ENCODE measurements around the gene ANLN.
"Not testable (repeated sequence)": the region's sequence is repeated elsewhere in the genome, so short reads cannot be mapped to it uniquely, and the experiment has no call there.

Gene ANLN

DNA sequence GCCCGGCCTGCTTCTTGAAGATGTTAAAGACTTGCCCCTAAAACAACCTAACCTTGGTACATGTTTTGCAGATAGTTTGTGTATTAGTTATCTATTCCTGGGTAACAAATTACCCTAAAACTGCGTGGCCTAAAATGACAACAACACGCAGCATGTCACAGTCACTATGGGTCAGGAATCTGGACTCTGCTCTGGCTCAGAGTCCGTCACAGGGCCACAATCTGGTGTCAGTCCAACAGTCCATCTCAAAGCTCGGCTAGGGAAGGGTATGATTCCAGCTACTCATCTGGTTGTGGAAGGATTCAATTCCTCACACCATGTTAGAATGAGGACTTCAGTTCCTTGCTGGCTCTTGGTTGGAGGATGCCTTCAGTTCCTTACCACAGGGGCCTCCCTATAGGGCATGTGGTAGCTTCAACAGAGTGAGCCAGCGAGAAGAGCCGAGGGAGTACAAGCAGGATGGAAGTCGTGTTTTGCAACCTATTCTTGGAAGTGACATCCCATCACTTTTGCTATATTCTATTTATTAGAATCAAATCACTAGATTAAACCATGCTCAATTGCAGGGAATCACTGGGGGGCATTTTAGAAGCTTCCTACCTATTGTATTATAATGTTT, 71.3 kb downstream of the ANLN start:
- no peaks in the 10 kb centered on the region for H3K27me3 ChIP-seq (ENCODE audit: low read length)
- TF ChIP-seq CTCF (IDR thresholded peaks at IDR 0.05; ENCODE audit: insufficient read depth, low read length, poor library complexity, severe bottlenecking) (no peak), EZH2phosphoT487 (conservative IDR thresholded peaks at IDR 0.05; ENCODE audit: low read length) (no peak)
- H2AFZ ChIP-seq (ENCODE audit: low read depth, low read length, severe bottlenecking), result no peak overlapping the region

GRCh38 chr7:36462551-36463137, 73.0 kb downstream of the ANLN start:
- H3K36me3 ChIP-seq (ENCODE audit: low read length), result no peaks in the 10 kb centered on the region
- no peak overlapping the region for H3K9ac ChIP-seq (ENCODE audit: low read length)
- H3K4me3 ChIP-seq (ENCODE audit: insufficient read depth, low read length, poor library complexity, severe bottlenecking), result no peak overlapping the region
- H3K9me2 ChIP-seq (replicated peaks; ENCODE audit: insufficient read depth, low read length), result no peaks in the 10 kb centered on the region
- no peaks in the 10 kb centered on the region for H3F3A ChIP-seq (ENCODE audit: insufficient read depth)
- no peaks in the 10 kb centered on the region for H3K9me3 ChIP-seq (ENCODE audit: insufficient read depth, low read length)
- H3K27me3 ChIP-seq (ENCODE audit: low read length), result no peaks in the 10 kb centered on the region
- no peak overlapping the region for H3K4me2 ChIP-seq (ENCODE audit: low read depth, low read length, poor library complexity, severe bottlenecking)
- H2AFZ ChIP-seq (ENCODE audit: low read depth, low read length, severe bottlenecking), result no peak overlapping the region
- H4K20me1 ChIP-seq (ENCODE audit: low read depth, low read length), result no peaks in the 10 kb centered on the region
- TF ChIP-seq EZH2phosphoT487 (conservative IDR thresholded peaks at IDR 0.05; ENCODE audit: low read length) (no peak), CTCF (IDR thresholded peaks at IDR 0.05; ENCODE audit: insufficient read depth, low read length, poor library complexity, severe bottlenecking) (no peak)
- no peaks in the 10 kb centered on the region for H3K79me2 ChIP-seq (ENCODE audit: insufficient read depth, low read length)
- no peak overlapping the region for H3K27ac ChIP-seq (ENCODE audit: low read depth, low read length)

More for the DNA sequence above, 71.3 kb downstream of the ANLN start:
- Histone ChIP-seq H3K79me2 (ENCODE audit: insufficient read depth, low read length) (no peaks in the 10 kb centered on the region), H3K9me2 (replicated peaks; ENCODE audit: insufficient read depth, low read length) (no peaks in the 10 kb centered on the region), H3K9ac (ENCODE audit: low read length) (no peak overlapping the region), H3K9me3 (ENCODE audit: insufficient read depth, low read length) (no peaks in the 10 kb centered on the region), H4K20me1 (ENCODE audit: low read depth, low read length) (no peaks in the 10 kb centered on the region), H3K27ac (ENCODE audit: low read depth, low read length) (no peak overlapping the region), H3K4me2 (ENCODE audit: low read depth, low read length, poor library complexity, severe bottlenecking) (no peak overlapping the region), H3K4me3 (ENCODE audit: insufficient read depth, low read length, poor library complexity, severe bottlenecking) (no peak overlapping the region), H3K36me3 (ENCODE audit: low read length) (no peaks in the 10 kb centered on the region), H3F3A (ENCODE audit: insufficient read depth) (0 out of 2 replicates have a peak, but pooled peaks cover under 1% of the 10 kb centered on the region)

DNA sequence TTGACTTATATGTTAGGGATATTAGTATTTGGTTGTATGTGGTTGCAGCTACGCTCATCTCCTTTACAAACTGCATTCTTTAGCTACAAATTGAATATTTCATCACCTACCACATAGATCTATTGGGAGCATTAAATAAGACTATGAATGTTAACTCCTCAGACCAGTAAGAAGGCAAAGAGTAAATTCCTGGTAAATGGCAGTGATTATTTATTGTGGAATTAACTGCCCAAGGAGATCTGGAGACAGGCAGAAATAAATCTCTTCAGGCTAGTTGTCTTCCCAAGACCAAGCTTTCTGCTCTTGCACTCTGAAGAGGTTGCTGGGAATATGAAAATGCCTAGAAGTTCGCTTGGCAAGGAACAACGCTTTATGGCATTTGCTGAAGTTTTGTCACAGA, 74.6 kb downstream of the ANLN start:
- Histone ChIP-seq H3K36me3 (ENCODE audit: low read length) (no peaks in the 10 kb centered on the region), H2AFZ (ENCODE audit: low read depth, low read length, severe bottlenecking) (no peak overlapping the region), H3K79me2 (ENCODE audit: insufficient read depth, low read length) (no peaks in the 10 kb centered on the region), H3K9me3 (ENCODE audit: insufficient read depth, low read length) (no peaks in the 10 kb centered on the region), H4K20me1 (ENCODE audit: low read depth, low read length) (no peaks in the 10 kb centered on the region), H3K4me3 (ENCODE audit: insufficient read depth, low read length, poor library complexity, severe bottlenecking) (no peak overlapping the region), H3K9me2 (replicated peaks; ENCODE audit: insufficient read depth, low read length) (no peaks in the 10 kb centered on the region), H3F3A (ENCODE audit: insufficient read depth) (no peaks in the 10 kb centered on the region), H3K9ac (ENCODE audit: low read length) (no peak overlapping the region), H3K4me2 (ENCODE audit: low read depth, low read length, poor library complexity, severe bottlenecking) (no peak overlapping the region), H3K27me3 (ENCODE audit: low read length) (no peaks in the 10 kb centered on the region), H3K27ac (ENCODE audit: low read depth, low read length) (no peak overlapping the region)
- TF ChIP-seq EZH2phosphoT487 (conservative IDR thresholded peaks at IDR 0.05; ENCODE audit: low read length) (no peak), CTCF (IDR thresholded peaks at IDR 0.05; ENCODE audit: insufficient read depth, low read length, poor library complexity, severe bottlenecking) (no peak)

DNA sequence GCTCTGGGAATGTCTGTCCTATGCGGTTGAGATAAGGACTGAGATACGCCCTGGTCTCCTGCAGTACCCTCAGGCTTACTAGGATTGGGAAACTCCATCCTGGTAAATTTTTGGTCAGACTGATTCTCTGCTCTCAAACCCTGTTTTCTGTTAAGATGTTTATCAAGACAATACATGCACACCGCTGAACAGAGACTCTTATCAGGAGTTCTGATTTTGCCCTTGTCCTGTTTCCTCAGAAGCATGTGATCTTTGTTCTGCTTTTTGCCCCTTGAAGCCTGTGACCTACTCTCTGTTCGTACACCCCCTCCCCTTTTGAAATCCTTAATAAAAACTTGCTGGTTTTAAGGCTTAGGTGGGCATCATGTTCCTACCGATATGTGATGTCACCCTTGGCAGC, 76.3 kb downstream of the ANLN start:
- H3K27me3 ChIP-seq (ENCODE audit: low read length); H3F3A ChIP-seq (ENCODE audit: insufficient read depth); H3K27ac ChIP-seq (ENCODE audit: low read depth, low read length); H3K4me2 ChIP-seq (ENCODE audit: low read depth, low read length, poor library complexity, severe bottlenecking); H3K9me3 ChIP-seq (ENCODE audit: insufficient read depth, low read length); H3K9me2 ChIP-seq (replicated peaks; ENCODE audit: insufficient read depth, low read length); H3K36me3 ChIP-seq (ENCODE audit: low read length); H3K79me2 ChIP-seq (ENCODE audit: insufficient read depth, low read length); H4K20me1 ChIP-seq (ENCODE audit: low read depth, low read length); H3K4me3 ChIP-seq (ENCODE audit: insufficient read depth, low read length, poor library complexity, severe bottlenecking); H2AFZ ChIP-seq (ENCODE audit: low read depth, low read length, severe bottlenecking); H3K9ac ChIP-seq (ENCODE audit: low read length): not testable (repeated sequence)

Measured in SU-DHL-6 (cell line).